Prostate gland (tissue), 2 donors: ENCODE measurements around the gene ATG7. TPM values are rescaled to one million over a fixed set of nuclear protein-coding genes. Genes with fewer than 3 reads are reported as not detected.

Experiments used
- DNase-seq: peaks from one replicate; pipeline ENCODE4 v3.0.0-alpha.2; 2019; ENCODE audit warnings: low spot score
- H3K27ac ChIP-seq, 2 donors: fragments of 200-600 bp; sonication (generic); 2 replicates each; pipeline ENCODE4 v1.5.1; 2017 to 2019
- H3K27me3 ChIP-seq: fragments of 200-600 bp; sonication (generic); replicated peaks from 2 replicates; pipeline ENCODE4 v1.5.1; 2019; ENCODE audit not compliant: insufficient read depth
- H3K36me3 ChIP-seq, 2 donors: fragments of 200-600 bp; sonication (generic); 1 replicate in 1 of 2; 2 replicates in 1 of 2; pipeline versions ENCODE4 v1.5.1 to v1.8.1; 2017 to 2019
- H3K4me1 ChIP-seq: fragments of 200-600 bp; sonication (generic); replicated peaks from 2 replicates; pipeline ENCODE4 v1.5.1; 2019
- H3K4me3 ChIP-seq, 2 donors: fragments of 200-600 bp; sonication (generic); 2 replicates each; pipeline ENCODE4 v1.5.1; 2017 to 2019
- H3K9me3 ChIP-seq: fragments of 200-600 bp; sonication (generic); 2 replicates; pipeline ENCODE4 v1.5.1; 2017
- POLR2A ChIP-seq: fragments of 450-650 bp; IDR thresholded peaks from one replicate; pipeline ENCODE4 v1.6.1; 2016; ENCODE audit warnings: antibody characterized with exemption, mild to moderate bottlenecking
- POLR2AphosphoS5 ChIP-seq: sonication (generic); formaldehyde crosslinking; IDR thresholded peaks from one replicate; pipeline ENCODE4 v1.6.1; 2017; ENCODE audit warnings: antibody characterized with exemption
- WGBS: methylation state at CpG from one replicate; pipeline ENCODE4 v1.1.5; 2018; 5-methylcytosine and 5-hydroxymethylcytosine counted together
- intact Hi-C: fragments of 100-400 bp; cut with DNase I; formaldehyde crosslinking; loops from one replicate; pipeline ENCODE4 v1.14.2; 2022
- total RNA-seq, 2 donors: library from RNA; depleted of rRNA; stranded (reverse); fragments of >200 nt; gene quantifications; one replicate each; pipeline ENCODE4 v1.1.0, GENCODE V29; 2016
- TF ChIP-seq, protein P1 (sequence below), 4 experiments: fragments of 200-600 bp in 2 of 4; fragments of 450-650 bp in 2 of 4; sonication (generic) in 2 of 4; IDR thresholded peaks; 1 replicate in 3 of 4; 2 replicates in 1 of 4; pipeline ENCODE4 v1.5.1; 2016 to 2019; ENCODE audit warnings: antibody characterized with exemption in 4 of 4, mild to moderate bottlenecking in 2 of 4, moderate library complexity in 2 of 4

ATG7 gene
- total RNA-seq, 2 donors from 2014 or later = 25.2 to 66.5 TPM

DNA sequence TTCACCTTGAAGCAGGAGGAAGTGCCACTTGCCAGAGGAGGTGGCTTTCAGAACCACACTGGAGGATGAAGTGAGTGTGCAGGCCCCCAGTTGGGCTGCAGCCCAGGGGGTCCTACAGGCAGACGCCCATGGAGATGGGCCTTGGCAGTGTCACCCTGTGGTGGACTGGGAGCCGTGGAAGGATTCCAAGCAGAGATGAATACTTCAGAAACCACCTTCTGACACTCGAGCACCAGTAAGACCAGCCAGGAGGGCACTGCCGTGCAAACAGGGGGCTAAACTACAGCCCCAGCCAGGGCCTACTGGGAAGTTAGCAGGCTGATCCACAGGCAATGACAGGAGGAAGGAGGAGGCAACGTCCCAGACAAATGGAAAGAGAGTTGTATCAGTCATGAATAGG is 316.1 kb downstream of the ATG7 start:
- Histone ChIP-seq H3K27me3 (no peaks in the 10 kb centered on the region), H3K36me3 (no peaks in the 10 kb centered on the region), H3K4me1 (peaks cover 12% of the 10 kb centered on the region), H3K4me3 (no peak overlapping the region), H3K27ac (no peak overlapping the region), H3K9me3 (no peaks in the 10 kb centered on the region)
- intact Hi-C loops = no loop called here
- WGBS = 64% methylated on average over 5 of the region's 5 CpGs
- no peak for DNase-seq
- TF ChIP-seq, protein P1, sequence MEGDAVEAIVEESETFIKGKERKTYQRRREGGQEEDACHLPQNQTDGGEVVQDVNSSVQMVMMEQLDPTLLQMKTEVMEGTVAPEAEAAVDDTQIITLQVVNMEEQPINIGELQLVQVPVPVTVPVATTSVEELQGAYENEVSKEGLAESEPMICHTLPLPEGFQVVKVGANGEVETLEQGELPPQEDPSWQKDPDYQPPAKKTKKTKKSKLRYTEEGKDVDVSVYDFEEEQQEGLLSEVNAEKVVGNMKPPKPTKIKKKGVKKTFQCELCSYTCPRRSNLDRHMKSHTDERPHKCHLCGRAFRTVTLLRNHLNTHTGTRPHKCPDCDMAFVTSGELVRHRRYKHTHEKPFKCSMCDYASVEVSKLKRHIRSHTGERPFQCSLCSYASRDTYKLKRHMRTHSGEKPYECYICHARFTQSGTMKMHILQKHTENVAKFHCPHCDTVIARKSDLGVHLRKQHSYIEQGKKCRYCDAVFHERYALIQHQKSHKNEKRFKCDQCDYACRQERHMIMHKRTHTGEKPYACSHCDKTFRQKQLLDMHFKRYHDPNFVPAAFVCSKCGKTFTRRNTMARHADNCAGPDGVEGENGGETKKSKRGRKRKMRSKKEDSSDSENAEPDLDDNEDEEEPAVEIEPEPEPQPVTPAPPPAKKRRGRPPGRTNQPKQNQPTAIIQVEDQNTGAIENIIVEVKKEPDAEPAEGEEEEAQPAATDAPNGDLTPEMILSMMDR (IDR thresholded peaks at IDR 0.05) = no peak
- TF ChIP-seq POLR2A (no peak), POLR2AphosphoS5 (no peak)

DNA sequence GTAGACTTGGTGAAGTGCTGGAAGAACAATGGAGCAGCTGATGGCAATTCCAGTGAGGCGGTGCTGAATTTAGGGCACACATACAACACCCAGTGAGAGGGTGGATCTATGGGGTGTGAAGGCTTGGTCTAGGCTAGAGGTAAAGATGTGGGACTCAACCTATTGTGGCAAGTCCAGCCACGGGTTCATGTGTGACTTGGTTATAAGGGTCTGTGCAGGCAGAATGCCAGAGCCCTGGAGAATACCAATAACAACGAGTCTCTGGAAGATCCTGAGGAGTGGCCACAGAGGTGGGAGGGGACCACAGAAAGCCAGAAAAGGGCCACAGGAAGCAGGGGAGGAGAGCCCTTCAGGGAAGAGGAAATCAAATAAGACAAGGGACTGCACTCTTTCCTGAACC is 316.6 kb downstream of the ATG7 start:
- H3K27ac ChIP-seq = no peak overlapping the region
- H3K27me3 ChIP-seq = no peaks in the 10 kb centered on the region
- no peaks in the 10 kb centered on the region for H3K36me3 ChIP-seq
- TF ChIP-seq POLR2A (no peak), POLR2AphosphoS5 (no peak)
- TF ChIP-seq, protein P1 (IDR thresholded peaks at IDR 0.05) = no peak
- peaks cover 12% of the 10 kb centered on the region for H3K4me1 ChIP-seq
- no peak for DNase-seq
- WGBS = 62% methylated on average over 3 of the region's 3 CpGs
- H3K9me3 ChIP-seq = no peaks in the 10 kb centered on the region
- intact Hi-C loops = no loop called here
- H3K4me3 ChIP-seq = no peak overlapping the region

DNA sequence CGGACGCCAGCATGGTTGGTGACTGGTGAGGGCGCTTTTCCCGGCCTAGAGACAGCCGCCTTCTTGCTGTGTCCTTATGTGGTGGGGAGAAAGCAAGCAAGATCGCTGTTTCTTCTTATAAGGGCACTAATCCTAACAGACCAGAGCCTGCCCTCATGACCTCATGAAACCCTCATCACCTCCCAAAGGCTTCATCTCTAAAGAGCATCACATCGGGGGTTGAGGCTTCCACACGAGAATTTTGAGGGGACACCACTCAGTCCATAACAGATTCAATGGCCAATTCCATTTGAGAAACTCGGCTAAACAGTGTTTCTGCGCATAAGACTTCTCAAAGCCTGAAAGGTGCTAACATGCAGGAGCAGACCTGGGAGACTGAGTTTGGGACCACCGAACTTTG is 317.5 kb downstream of the ATG7 start:
- DNase-seq = no peak
- 80% methylated on average over 11 of the region's 11 CpGs for WGBS
- H3K36me3 ChIP-seq = no peaks in the 10 kb centered on the region
- TF ChIP-seq POLR2AphosphoS5 (no peak), POLR2A (no peak)
- TF ChIP-seq, protein P1 (IDR thresholded peaks at IDR 0.05) = no peak
- intact Hi-C loops = no loop called here
- no peak overlapping the region for H3K4me3 ChIP-seq
- H3K27me3 ChIP-seq = no peaks in the 10 kb centered on the region
- H3K27ac ChIP-seq = no peak overlapping the region
- H3K4me1 ChIP-seq = peaks cover 12% of the 10 kb centered on the region
- no peaks in the 10 kb centered on the region for H3K9me3 ChIP-seq

DNA sequence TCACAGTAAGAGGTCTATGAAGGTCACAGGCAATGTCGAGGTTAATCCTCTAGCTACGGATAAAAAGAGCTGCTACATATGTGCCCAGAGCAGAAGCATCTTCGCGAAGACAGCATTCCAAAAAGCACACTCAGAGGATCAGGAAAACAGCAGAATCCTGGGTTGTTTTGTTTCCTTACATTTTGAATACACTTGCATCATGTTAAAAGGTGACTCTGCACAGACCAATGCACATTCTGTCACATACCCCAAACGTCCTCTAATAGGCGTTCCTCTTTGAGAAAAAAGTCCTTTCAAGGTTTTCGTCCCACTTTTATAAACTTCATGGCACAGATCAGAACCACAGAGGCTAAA is 318.8 kb downstream of the ATG7 start:
- Histone ChIP-seq H3K4me3 (no peak overlapping the region), H3K4me1 (peaks cover 12% of the 10 kb centered on the region), H3K27ac (peak overlapping the region; percentile 35 to 65), H3K27me3 (no peaks in the 10 kb centered on the region), H3K36me3 (no peaks in the 10 kb centered on the region), H3K9me3 (no peaks in the 10 kb centered on the region)
- TF ChIP-seq, protein P1 (IDR thresholded peaks at IDR 0.05) = no peak
- TF ChIP-seq POLR2A = no peak
- no peak for TF ChIP-seq POLR2AphosphoS5
- DNase-seq = no peak
- intact Hi-C loops = no loop called here
- WGBS = 22% methylated on average over 7 of the region's 7 CpGs

DNA sequence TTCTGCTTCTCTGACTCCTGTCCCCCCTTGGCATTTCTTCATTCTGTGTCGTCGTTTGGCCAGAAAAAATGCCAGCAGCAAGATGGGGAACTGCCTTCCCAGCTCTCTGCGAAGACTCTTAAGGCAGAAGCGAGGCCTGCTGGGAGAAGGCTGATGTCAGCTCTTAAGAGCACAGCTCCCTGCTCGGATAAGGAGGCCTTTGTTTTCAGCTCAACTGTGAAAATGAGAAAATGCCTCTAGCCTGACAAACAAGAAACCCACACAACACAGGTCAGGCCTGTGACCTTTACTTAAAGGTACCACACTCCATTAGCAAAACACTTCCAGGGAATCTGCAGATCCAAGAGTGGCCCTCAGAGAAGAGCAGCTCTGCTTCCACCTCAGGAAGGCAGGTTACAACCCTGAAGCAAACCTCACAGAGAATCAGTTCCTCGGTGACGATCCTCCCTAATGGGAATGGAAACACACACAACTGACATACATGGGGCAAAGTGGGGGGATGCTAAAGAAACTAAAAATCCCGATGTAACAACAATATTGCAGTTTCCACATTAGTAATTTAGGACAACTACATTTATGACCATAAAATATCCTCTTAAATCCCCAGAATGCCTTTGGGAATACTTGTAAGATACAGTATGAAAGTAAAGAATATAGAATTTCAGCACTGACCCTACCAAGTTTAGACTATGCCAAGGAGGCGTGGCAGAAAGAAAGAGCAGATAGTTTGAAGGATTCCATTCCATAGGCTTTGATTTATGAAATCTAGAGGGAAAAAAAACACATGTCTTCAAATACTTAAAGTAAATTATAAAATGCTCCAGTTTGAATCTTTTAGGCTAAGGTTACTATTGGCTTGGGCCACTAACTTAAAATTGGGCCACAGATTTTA is 319.4 kb downstream of the ATG7 start:
- 21% methylated on average over 9 of the region's 9 CpGs for WGBS
- no peak overlapping the region for H3K4me3 ChIP-seq
- intact Hi-C loops = no loop called here
- H3K9me3 ChIP-seq = no peaks in the 10 kb centered on the region
- DNase-seq = no peak
- H3K36me3 ChIP-seq = no peaks in the 10 kb centered on the region
- peaks cover 12% of the 10 kb centered on the region for H3K4me1 ChIP-seq
- no peaks in the 10 kb centered on the region for H3K27me3 ChIP-seq
- TF ChIP-seq, protein P1 (IDR thresholded peaks at IDR 0.05) = no peak
- TF ChIP-seq POLR2AphosphoS5 = no peak
- no peak for TF ChIP-seq POLR2A
- H3K27ac ChIP-seq = peak overlapping the region; percentile 48 to 65
